Right atrium auricular region (tissue), 2 donors: ENCODE measurements around the gene POC1A. TPM values are rescaled to one million over a fixed set of nuclear protein-coding genes. Genes with fewer than 3 reads are reported as not detected.

ENCODE experiments used
- DNase-seq: peaks from one replicate; pipeline ENCODE4 v3.0.0-alpha.2; 2019; ENCODE audit warnings: low spot score
- H3K27ac ChIP-seq, 2 donors: fragments of 200-600 bp; sonication (generic); 1 replicate in 1 of 2; 2 replicates in 1 of 2; pipeline ENCODE4 v1.5.1; 2016 to 2019
- H3K27me3 ChIP-seq, 2 donors: fragments of 200-600 bp; sonication (generic); one replicate each; pipeline versions ENCODE4 v1.5.1 to v1.6.0; 2017 to 2019
- H3K36me3 ChIP-seq: fragments of 200-600 bp; sonication (generic); one replicate; pipeline ENCODE4 v1.5.1; 2016
- H3K4me1 ChIP-seq, 2 donors: fragments of 200-600 bp; sonication (generic); one replicate each; pipeline versions ENCODE4 v1.5.1 to v1.6.0; 2017 to 2019
- H3K4me3 ChIP-seq, 2 donors: fragments of 200-600 bp; sonication (generic); 1 replicate in 1 of 2; 2 replicates in 1 of 2; pipeline ENCODE4 v1.5.1; 2017 to 2019; ENCODE audit warnings: mild to moderate bottlenecking in 1 of 2, moderate library complexity in 1 of 2
- H3K9me3 ChIP-seq, 2 donors: fragments of 200-600 bp; sonication (generic); one replicate each; pipeline ENCODE4 v1.5.1; 2019
- total RNA-seq, 2 donors: library from RNA; depleted of rRNA; stranded (reverse); fragments of >200 nt; gene quantifications; one replicate each; pipeline ENCODE4 v1.1.0, GENCODE V29; 2016
- TF ChIP-seq, protein P1 (sequence below), 2 donors: fragments of 200-600 bp; sonication (generic); IDR thresholded peaks; one replicate each; pipeline ENCODE4 v1.5.1; 2019; ENCODE audit warnings: antibody characterized with exemption in 2 of 2

The POC1A gene
- total RNA-seq, 2 donors from 2014 or later, result 0.47 to 0.78 TPM

DNA sequence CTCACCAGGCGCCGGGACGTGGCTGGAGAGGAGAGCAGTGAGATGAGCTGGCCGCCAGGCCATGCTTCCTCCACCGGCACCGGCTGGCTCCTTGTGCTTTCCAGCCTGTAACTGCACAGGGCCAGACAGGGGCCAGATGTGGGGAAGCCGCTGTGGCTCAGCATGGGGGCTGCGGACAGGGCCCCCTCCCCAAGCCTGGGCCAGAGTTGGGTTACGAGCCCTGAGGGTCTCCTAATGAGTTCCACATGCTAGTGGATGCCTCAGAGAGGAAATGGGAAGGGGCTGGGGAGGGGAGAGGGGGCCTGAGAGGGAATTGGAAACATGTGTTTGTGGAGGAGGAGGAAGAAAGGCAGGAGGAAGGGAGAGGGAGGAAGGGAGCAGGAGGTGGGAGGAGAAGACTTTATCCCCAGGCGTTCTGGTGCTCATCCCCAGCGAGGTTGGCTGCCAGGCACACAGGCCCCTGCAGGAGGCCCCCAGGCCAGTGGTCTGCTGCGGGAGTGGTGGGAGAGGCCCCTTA, 86.1 kb downstream of the POC1A start:
- Histone ChIP-seq H3K4me3 (no peak overlapping the region), H3K27ac (no peak overlapping the region), H3K36me3 (no peaks in the 10 kb centered on the region), H3K9me3 (no peaks in the 10 kb centered on the region), H3K4me1 (peaks cover 0 to 33% of the 10 kb centered on the region in 2 donors), H3K27me3 (no peaks in the 10 kb centered on the region)
- TF ChIP-seq, protein P1, sequence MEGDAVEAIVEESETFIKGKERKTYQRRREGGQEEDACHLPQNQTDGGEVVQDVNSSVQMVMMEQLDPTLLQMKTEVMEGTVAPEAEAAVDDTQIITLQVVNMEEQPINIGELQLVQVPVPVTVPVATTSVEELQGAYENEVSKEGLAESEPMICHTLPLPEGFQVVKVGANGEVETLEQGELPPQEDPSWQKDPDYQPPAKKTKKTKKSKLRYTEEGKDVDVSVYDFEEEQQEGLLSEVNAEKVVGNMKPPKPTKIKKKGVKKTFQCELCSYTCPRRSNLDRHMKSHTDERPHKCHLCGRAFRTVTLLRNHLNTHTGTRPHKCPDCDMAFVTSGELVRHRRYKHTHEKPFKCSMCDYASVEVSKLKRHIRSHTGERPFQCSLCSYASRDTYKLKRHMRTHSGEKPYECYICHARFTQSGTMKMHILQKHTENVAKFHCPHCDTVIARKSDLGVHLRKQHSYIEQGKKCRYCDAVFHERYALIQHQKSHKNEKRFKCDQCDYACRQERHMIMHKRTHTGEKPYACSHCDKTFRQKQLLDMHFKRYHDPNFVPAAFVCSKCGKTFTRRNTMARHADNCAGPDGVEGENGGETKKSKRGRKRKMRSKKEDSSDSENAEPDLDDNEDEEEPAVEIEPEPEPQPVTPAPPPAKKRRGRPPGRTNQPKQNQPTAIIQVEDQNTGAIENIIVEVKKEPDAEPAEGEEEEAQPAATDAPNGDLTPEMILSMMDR (IDR thresholded peaks at IDR 0.05), result no peak
- DNase-seq, result no peak

DNA sequence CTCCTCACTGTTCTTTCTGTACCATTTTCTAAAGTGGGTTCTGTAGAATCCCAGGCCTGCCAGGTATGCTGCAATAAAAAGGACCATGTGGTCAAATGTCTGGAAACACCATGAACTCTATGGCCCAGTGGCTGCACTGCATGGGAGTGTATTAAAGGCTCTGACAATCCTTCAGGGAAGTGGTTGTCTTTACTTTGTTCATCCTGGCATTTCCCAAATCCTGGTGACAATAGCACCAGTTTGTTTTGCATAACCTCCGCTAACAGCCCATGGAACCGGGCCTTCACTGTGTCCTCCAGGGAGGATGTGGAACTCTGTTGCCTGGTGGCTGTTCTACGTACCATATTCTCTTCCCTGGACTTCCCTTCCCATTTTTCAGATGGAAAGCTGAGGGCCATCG, 86.7 kb downstream of the POC1A start:
- H3K4me3 ChIP-seq, result no peak overlapping the region
- no peaks in the 10 kb centered on the region for H3K36me3 ChIP-seq
- H3K27me3 ChIP-seq, result no peaks in the 10 kb centered on the region
- TF ChIP-seq, protein P1 (IDR thresholded peaks at IDR 0.05), result no peak
- H3K9me3 ChIP-seq, result no peaks in the 10 kb centered on the region
- no peak for DNase-seq
- H3K4me1 ChIP-seq, result peaks cover 0 to 33% of the 10 kb centered on the region in 2 donors
- no peak overlapping the region for H3K27ac ChIP-seq

DNA sequence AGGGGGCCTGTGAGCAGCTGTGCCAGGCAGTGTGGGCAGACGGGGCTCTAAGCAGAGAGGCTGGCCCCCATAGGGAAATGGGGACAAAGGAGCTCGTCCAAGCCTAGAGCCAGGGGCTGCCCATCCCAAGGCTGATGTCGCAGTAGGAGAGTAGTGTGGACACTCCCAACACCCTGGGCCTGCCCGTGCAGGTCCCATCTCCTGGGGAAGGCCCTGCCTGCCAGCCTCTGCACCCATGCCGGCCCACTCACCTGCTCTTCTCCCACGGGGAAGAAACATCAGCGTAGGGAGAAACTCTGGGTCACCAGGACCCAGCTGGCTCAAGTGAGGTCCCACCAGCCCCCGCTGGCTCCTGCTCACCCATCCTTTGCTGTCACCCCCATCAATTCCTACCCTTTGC, 87.2 kb downstream of the POC1A start:
- DNase-seq, result no peak
- TF ChIP-seq, protein P1 (IDR thresholded peaks at IDR 0.05), result no peak
- no peaks in the 10 kb centered on the region for H3K36me3 ChIP-seq
- H3K4me3 ChIP-seq, result no peak overlapping the region
- no peaks in the 10 kb centered on the region for H3K9me3 ChIP-seq
- peaks cover 0 to 31% of the 10 kb centered on the region in 2 donors for H3K4me1 ChIP-seq
- no peaks in the 10 kb centered on the region for H3K27me3 ChIP-seq
- no peak overlapping the region for H3K27ac ChIP-seq

DNA sequence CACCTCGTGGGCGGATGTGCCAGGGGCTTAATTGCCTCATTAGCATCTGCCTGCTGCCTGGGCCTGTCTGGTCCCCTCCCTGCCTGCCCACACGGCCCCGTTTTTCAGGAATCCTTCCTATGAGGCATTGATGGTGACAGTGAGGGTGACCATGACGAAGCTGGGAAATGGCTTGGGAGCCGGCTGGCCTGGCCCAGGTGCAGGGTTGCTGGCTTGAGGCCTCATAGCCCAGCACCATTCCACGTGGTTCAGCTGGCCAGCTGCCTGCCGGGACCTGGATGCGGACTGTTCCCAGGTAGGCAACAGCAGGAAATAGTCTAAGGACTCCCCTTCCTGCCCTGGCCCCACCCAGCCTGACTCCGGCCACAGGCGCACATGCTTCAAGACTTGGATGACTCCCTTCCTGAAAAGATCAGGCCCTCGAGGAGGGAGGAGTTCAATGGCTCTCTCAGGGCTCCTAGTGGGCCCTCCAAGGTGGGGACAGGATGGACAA, 88.9 kb downstream of the POC1A start:
- Histone ChIP-seq H3K27me3 (no peaks in the 10 kb centered on the region), H3K4me1 (peaks cover 0 to 13% of the 10 kb centered on the region in 2 donors), H3K27ac (peak overlapping the region in 1 of 2 donors; percentile 22), H3K9me3 (no peaks in the 10 kb centered on the region), H3K36me3 (no peaks in the 10 kb centered on the region), H3K4me3 (no peak overlapping the region)
- no peak for DNase-seq
- TF ChIP-seq, protein P1 (IDR thresholded peaks at IDR 0.05), result no peak

DNA sequence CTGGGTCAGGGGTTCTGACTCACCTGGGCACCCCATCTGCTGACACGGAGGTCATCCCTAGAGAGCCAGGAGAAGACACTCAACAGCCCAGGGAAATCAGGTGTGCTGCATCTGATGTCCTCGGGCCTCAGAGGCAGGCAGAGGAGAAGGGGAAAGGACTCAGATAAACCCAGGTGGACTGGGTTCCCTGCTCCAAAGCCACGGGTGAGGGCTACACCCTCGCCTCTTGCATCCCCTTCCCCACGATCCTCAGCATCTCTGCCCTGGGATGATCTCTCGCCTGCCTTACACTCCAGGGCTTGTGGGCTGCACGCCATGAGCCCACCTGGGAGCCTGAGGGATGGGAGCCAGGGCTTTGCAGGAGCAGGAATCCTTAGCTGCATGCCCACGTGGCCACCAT, 89.7 kb downstream of the POC1A start:
- H3K4me1 ChIP-seq, result peaks cover 0 to 6% of the 10 kb centered on the region in 2 donors
- no peaks in the 10 kb centered on the region for H3K27me3 ChIP-seq
- H3K4me3 ChIP-seq, result no peak overlapping the region
- H3K27ac ChIP-seq, result no peak overlapping the region
- DNase-seq, result no peak
- no peaks in the 10 kb centered on the region for H3K36me3 ChIP-seq
- TF ChIP-seq, protein P1 (IDR thresholded peaks at IDR 0.05), result no peak
- no peaks in the 10 kb centered on the region for H3K9me3 ChIP-seq
